Fibroblast of skin of right quadriceps (primary cell): ENCODE results near the gene AMOT.
A peak's percentile ranks its signal among the peaks of the same experiment; 100 is the strongest.

Source experiments
- DNase-seq: peaks from one replicate; pipeline ENCODE4 v3.0.0-alpha.2; 2013

AMOT gene

GRCh38 chrX:112835019-112835418 lies 5.6 kb downstream of the AMOT start:
- no peak for DNase-seq

- DNase-seq, result peak; percentile 92
Observed at GRCh38 chrX:112834031-112834845, 6.4 kb downstream of the AMOT start.

- peak; percentile 23 for DNase-seq
Observed at GRCh38 chrX:112832481-112833095, 8.0 kb downstream of the AMOT start.

- no peak for DNase-seq
Observed at GRCh38 chrX:112830540-112830939, 10.1 kb downstream of the AMOT start.

- no peak for DNase-seq
Observed at GRCh38 chrX:112827292-112827903, 13.2 kb downstream of the AMOT start.

GRCh38 chrX:112826023-112826422 lies 14.6 kb downstream of the AMOT start:
- peak; percentile 60 for DNase-seq

- DNase-seq, result no peak
Observed at GRCh38 chrX:112822892-112823291, 17.7 kb downstream of the AMOT start.

GRCh38 chrX:112820364-112821268 lies 20.0 kb downstream of the AMOT start:
- DNase-seq, result no peak

GRCh38 chrX:112819813-112820212 lies 20.8 kb downstream of the AMOT start:
- no peak for DNase-seq

- peak; percentile 83 for DNase-seq
Observed at GRCh38 chrX:112819008-112819640, 21.5 kb downstream of the AMOT start.

- DNase-seq, result no peak
Observed at GRCh38 chrX:112818114-112819007, 22.3 kb downstream of the AMOT start.

GRCh38 chrX:112816908-112817307 lies 23.7 kb downstream of the AMOT start:
- DNase-seq, result no peak

- no peak for DNase-seq
Observed at GRCh38 chrX:112814496-112814895, 26.1 kb downstream of the AMOT start.

- no peak for DNase-seq
Observed at GRCh38 chrX:112812741-112813140, 27.9 kb downstream of the AMOT start.

- no peak for DNase-seq
Observed at GRCh38 chrX:112808651-112809195, 31.9 kb downstream of the AMOT start.

GRCh38 chrX:112808007-112808406 lies 32.6 kb downstream of the AMOT start:
- no peak for DNase-seq

- no peak for DNase-seq
Observed at GRCh38 chrX:112803060-112803459, 37.6 kb downstream of the AMOT start.

- DNase-seq, result no peak
Observed at GRCh38 chrX:112802541-112802940, 38.1 kb downstream of the AMOT start.

GRCh38 chrX:112800971-112801775 lies 39.5 kb downstream of the AMOT start:
- no peak for DNase-seq

- no peak for DNase-seq
Observed at GRCh38 chrX:112799425-112799824, 41.2 kb downstream of the AMOT start.
